Esophagus squamous epithelium (tissue), 5 donors: Measurements from ENCODE around the gene GIMAP6. TPM values are rescaled to one million over a fixed set of nuclear protein-coding genes. Genes with fewer than 3 reads are reported as not detected.
"Not testable (repeated sequence)": the region's sequence is repeated elsewhere in the genome, so short reads cannot be mapped to it uniquely, and the experiment has no call there.

ENCODE experiments used
- DNase-seq: peaks from one replicate; lab custom pipeline; 2025; lab: John Stamatoyannopoulos, UW
- H3K27ac ChIP-seq, 4 donors: fragments of 200-600 bp; sonication (generic); one replicate each; pipeline ENCODE4 v1.5.1; 2016 to 2019; ENCODE audit warnings: mild to moderate bottlenecking in 1 of 4
- H3K27me3 ChIP-seq, 4 donors: fragments of 200-600 bp; sonication (generic); 1 replicate in 3 of 4; 2 replicates in 1 of 4; pipeline versions ENCODE4 v1.5.1 to v1.6.0; 2017 to 2021; ENCODE audit warnings: antibody characterized with exemption in 1 of 4
- H3K36me3 ChIP-seq, 3 donors: fragments of 200-600 bp; sonication (generic); one replicate each; pipeline ENCODE4 v1.5.1; 2016 to 2019
- H3K4me1 ChIP-seq, 3 donors: fragments of 200-600 bp; sonication (generic); one replicate each; pipeline ENCODE4 v1.5.1; 2017 to 2019
- H3K4me3 ChIP-seq, 4 donors: fragments of 200-600 bp; sonication (generic); 1 replicate in 3 of 4; 2 replicates in 1 of 4; pipeline ENCODE4 v1.5.1; 2016 to 2019; ENCODE audit warnings: mild to moderate bottlenecking in 2 of 4, moderate library complexity in 1 of 4
- H3K9me3 ChIP-seq, 3 donors: fragments of 200-600 bp; sonication (generic); one replicate each; pipeline ENCODE4 v1.5.1; 2016 to 2019
- POLR2A ChIP-seq, 4 donors: fragments of 450-650 bp; IDR thresholded peaks; one replicate each; pipeline ENCODE4 v1.6.1; 2017; ENCODE audit warnings: antibody characterized with exemption in 4 of 4, mild to moderate bottlenecking in 4 of 4, moderate library complexity in 3 of 4
- WGBS, 2 donors: methylation state at CpG; one replicate each; pipeline ENCODE4 v1.1.5; 2018; 5-methylcytosine and 5-hydroxymethylcytosine counted together
- intact Hi-C: fragments of 100-400 bp; cut with DNase I; formaldehyde crosslinking; loops from one replicate; pipeline ENCODE4 v1.15.0; 2022
- total RNA-seq, 4 donors: library from RNA; depleted of rRNA; stranded (reverse); fragments of >200 nt; gene quantifications; one replicate each; pipeline ENCODE4 v1.1.0, GENCODE V29; 2016
- TF ChIP-seq, protein P1 (sequence below), 6 experiments: fragments of 450-650 bp in 4 of 6; fragments of 200-600 bp in 2 of 6; sonication (generic) in 2 of 6; IDR thresholded peaks; one replicate each; pipeline ENCODE4 v1.5.1; 2016 to 2019; ENCODE audit warnings: antibody characterized with exemption in 6 of 6, mild to moderate bottlenecking in 4 of 6, moderate library complexity in 4 of 6
- donor health status: DM: yes; HTN: yes; CAD: no.

GIMAP6 gene
- total RNA-seq, 4 donors from 2014 or later = 3.1 to 30.1 (median 12.9) TPM

DNA sequence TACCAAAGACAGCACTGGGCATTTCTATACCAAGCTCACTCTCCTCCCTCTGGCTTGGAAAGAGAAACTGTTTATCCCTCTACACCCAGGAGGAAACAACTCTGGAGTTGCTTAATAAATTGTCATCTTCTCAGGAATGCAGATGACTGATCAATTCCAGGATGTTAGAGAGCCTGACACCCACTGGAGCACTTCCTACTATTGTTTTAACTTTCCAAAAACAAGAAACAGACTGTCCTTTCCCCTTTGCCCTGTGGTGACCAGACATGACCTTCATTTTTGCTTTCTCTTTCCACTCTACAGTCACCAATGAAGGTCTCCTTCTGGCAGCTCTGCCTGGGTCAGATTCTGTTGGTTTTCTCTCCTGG is 45.4 kb downstream of the GIMAP6 start:
- Histone ChIP-seq H3K36me3 (no peaks in the 10 kb centered on the region), H3K27ac (peak overlapping the region; percentile 16 to 78 (median 70)), H3K27me3 (no peaks in the 10 kb centered on the region), H3K4me3 (no peak overlapping the region), H3K9me3 (no peaks in the 10 kb centered on the region), H3K4me1 (peaks cover 0 to 8% (median 0%) of the 10 kb centered on the region in 3 donors)
- TF ChIP-seq, protein P1, sequence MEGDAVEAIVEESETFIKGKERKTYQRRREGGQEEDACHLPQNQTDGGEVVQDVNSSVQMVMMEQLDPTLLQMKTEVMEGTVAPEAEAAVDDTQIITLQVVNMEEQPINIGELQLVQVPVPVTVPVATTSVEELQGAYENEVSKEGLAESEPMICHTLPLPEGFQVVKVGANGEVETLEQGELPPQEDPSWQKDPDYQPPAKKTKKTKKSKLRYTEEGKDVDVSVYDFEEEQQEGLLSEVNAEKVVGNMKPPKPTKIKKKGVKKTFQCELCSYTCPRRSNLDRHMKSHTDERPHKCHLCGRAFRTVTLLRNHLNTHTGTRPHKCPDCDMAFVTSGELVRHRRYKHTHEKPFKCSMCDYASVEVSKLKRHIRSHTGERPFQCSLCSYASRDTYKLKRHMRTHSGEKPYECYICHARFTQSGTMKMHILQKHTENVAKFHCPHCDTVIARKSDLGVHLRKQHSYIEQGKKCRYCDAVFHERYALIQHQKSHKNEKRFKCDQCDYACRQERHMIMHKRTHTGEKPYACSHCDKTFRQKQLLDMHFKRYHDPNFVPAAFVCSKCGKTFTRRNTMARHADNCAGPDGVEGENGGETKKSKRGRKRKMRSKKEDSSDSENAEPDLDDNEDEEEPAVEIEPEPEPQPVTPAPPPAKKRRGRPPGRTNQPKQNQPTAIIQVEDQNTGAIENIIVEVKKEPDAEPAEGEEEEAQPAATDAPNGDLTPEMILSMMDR (IDR thresholded peaks at IDR 0.05) = no peak
- TF ChIP-seq POLR2A (IDR thresholded peaks at IDR 0.05) = no peak
- no peak for DNase-seq
- intact Hi-C loops = no loop called here

DNA sequence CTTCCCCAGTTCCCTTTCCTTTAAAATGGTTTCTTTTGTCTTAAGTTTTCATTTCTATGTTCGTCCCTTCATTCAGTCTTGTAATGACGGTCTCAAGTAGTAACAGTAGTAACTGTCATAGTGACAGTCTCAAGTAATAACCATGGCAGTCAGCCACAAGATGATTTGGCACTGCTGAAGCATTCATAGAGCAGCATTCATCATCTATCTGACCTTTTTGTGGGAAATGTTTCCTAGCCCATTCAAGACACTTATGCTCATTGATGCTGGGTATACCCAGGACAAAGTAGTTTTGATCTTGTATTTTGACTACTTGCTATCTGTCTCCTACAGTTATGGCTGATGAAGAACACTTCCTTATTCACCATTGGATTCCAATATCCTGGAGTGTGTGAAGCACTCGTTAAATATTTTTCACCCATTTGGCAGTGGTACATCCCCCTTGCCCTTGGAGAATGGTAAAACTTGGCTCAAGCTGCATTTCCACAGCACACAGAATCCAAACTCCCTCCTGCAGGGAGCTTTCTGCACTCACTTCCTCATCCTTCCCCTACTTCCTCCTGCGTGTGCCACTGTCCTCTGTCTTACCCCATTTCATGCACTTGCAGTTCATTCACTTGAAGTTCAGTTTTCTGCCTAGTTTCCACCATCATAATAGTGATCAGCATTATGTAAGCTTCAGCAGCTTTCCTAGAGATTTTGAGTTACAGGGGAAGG is 46.0 kb downstream of the GIMAP6 start:
- H3K4me1 ChIP-seq = peaks cover 0 to 8% (median 0%) of the 10 kb centered on the region in 3 donors
- no peak for DNase-seq
- H3K27me3 ChIP-seq = no peaks in the 10 kb centered on the region
- intact Hi-C loops = no loop called here
- no peaks in the 10 kb centered on the region for H3K36me3 ChIP-seq
- peak overlapping the region in 3 of 4 donors; percentile 67 to 78 (median 72) for H3K27ac ChIP-seq
- no peak overlapping the region for H3K4me3 ChIP-seq
- TF ChIP-seq, protein P1 (IDR thresholded peaks at IDR 0.05) = no peak
- no peak for TF ChIP-seq POLR2A (IDR thresholded peaks at IDR 0.05)
- 52 to 58% methylated on average over 4 of the region's 4 CpGs for WGBS, 2 donors
- H3K9me3 ChIP-seq = peaks cover 0 to under 1% (median 0%) of the 10 kb centered on the region in 3 donors

DNA sequence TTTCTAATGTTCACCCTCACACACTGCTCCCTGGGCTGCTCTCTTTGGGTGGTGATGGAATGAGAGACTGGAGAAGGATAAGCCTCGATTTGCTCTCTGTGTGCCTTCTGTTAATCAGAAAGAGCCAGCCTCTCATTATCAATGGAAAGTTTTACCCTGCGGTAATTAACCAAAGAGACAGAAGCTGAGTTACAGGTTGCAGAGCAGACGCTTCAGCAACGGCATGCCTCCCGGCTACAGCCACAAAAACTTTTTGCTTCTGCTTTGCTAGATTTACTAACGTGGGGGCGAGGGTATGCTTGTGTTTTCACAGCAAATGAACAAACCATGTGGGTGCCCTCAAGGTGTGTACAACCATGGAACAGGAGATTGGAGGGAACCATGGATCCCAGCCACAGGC is 47.0 kb downstream of the GIMAP6 start:
- Histone ChIP-seq H3K4me1 (peaks cover 0 to 8% (median 0%) of the 10 kb centered on the region in 3 donors), H3K27ac (peak overlapping the region in 3 of 4 donors; percentile 38 to 78 (median 72)), H3K36me3 (no peaks in the 10 kb centered on the region), H3K27me3 (no peaks in the 10 kb centered on the region), H3K9me3 (peaks cover 0 to 7% (median 0%) of the 10 kb centered on the region in 3 donors), H3K4me3 (no peak overlapping the region)
- TF ChIP-seq POLR2A (IDR thresholded peaks at IDR 0.05) = no peak
- TF ChIP-seq, protein P1 (IDR thresholded peaks at IDR 0.05) = no peak
- intact Hi-C loops = no loop called here
- WGBS, 2 donors = 73 to 85% methylated on average over 3 to 5 of the region's 7 CpGs
- DNase-seq = no peak

DNA sequence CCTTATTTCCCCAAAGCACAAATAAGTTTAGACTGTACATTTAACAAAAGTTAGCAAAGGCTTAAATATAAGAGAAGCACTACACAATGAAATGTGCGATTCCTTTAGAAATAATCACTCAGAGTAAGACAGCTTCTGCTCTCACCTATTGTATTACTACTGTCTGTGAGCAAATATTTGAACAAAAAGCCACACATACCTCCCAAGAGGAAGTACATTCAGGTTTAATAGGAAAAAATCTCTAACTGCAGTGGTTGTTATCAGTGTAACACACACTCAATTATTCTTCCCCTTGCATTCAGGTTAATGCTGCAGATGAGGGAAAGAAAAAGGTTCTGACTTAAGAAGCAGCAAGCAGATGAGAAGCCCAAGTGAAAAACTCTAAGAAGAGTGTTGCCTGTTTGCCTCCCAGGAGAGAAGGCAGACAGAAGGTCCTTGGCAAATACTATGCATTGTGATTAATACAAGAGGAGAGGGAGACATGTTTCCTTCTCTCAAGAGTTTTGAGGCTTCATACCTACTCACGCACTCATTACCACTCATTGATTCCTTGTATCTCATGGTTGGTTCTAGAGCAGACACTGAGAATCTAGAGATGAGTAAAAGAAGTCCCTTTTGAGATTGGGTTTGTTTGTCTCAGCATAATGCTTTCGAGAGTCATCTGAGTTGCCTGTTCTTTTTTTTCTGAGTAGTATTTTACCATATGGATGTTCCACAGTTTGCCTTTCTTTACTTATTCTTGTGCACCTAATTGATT is 51.4 kb downstream of the GIMAP6 start:
- Histone ChIP-seq H3K36me3 (no peaks in the 10 kb centered on the region), H3K4me1 (peaks cover 0 to 2% (median 0%) of the 10 kb centered on the region in 3 donors), H3K4me3 (no peak overlapping the region), H3K27me3 (no peaks in the 10 kb centered on the region), H3K9me3 (peaks cover 0 to 7% (median 0%) of the 10 kb centered on the region in 3 donors), H3K27ac (no peak overlapping the region)
- intact Hi-C loops = no loop called here
- 60 to 64% methylated on average over 3 of the region's 3 CpGs for WGBS, 2 donors
- TF ChIP-seq POLR2A (IDR thresholded peaks at IDR 0.05) = no peak
- TF ChIP-seq, protein P1 (IDR thresholded peaks at IDR 0.05) = no peak
- no peak for DNase-seq

DNA sequence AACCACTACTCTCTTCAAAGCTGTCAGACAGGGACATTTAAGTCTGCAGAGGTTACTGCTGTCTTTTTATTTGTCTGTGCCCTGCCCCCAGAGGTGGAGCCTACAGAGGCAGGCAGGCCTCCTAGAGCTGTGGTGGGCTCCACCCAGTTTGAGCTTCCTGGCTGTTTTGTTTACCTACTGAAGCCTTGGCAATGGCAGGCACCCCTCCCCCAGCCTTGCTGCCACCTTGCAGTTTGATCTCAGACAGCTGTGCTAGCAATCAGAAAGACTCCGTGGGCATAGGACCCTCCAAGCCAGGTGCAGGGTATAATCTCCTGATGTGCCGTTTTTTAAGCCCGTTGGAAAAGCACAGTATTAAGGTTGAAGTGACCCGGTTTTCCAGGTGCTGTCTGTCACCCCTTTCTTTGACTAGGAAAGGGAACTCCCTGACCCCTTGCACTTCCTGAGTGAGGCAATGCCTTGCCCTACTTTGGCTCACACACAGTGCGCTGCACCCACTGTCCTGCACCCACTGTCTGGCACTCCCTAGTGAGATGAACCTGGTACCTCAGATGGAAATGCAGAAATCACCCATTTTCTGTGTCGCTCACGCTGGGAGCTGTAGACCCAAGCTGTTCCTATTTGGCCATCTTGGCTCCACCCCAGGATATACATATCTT is 52.1 kb downstream of the GIMAP6 start:
- H3K9me3 ChIP-seq, H3K27ac ChIP-seq, H3K27me3 ChIP-seq, H3K36me3 ChIP-seq, DNase-seq, H3K4me3 ChIP-seq, intact Hi-C loops, H3K4me1 ChIP-seq: not testable (repeated sequence)
- WGBS, 2 donors = 66 to 81% methylated on average over 3 to 5 of the region's 7 CpGs

Other genes starting within 250 kb of the GIMAP6 start
- gene GIMAP8, start 181.8 kb downstream of the GIMAP6 start, total RNA-seq = 10 to 100 TPM in 1 of 4 donors, 1 to 10 TPM in 1, under 1 TPM in 2; 0.38 to 12.2 (median 2.4) TPM
- gene GIMAP7, start 117.5 kb downstream of the GIMAP6 start, total RNA-seq = 10 to 100 TPM in 1 of 4 donors, 1 to 10 TPM in 2, under 1 TPM in 1; 0.64 to 18.1 (median 3.3) TPM
- gene GIMAP4, start 65.0 kb downstream of the GIMAP6 start, total RNA-seq = 10 to 100 TPM in 2 of 4 donors, 1 to 10 TPM in 2; 2.1 to 23.7 (median 12.1) TPM
- gene GIMAP2, start 53.3 kb upstream of the GIMAP6 start, total RNA-seq = 10 to 100 TPM in 1 of 4 donors, 1 to 10 TPM in 2, under 1 TPM in 1; 0.72 to 12.4 (median 5.6) TPM
- gene GIMAP1, start 84.2 kb upstream of the GIMAP6 start, total RNA-seq = 1 to 10 TPM in 3 of 4 donors, under 1 TPM in 1; 0.97 to 9.3 (median 4.8) TPM
- 10 to 100 TPM in 2 of 4 donors, 1 to 10 TPM in 1, under 1 TPM in 1; 0.15 to 29.4 (median 8.2) TPM for gene GIMAP5, start 105.0 kb upstream of the GIMAP6 start, total RNA-seq
- 10 to 100 TPM in 2 of 4 donors, 1 to 10 TPM in 2; 3.3 to 54.9 (median 12.4) TPM for gene TMEM176B, start 168.0 kb upstream of the GIMAP6 start, total RNA-seq
- 10 to 100 TPM in 2 of 4 donors, 1 to 10 TPM in 2; 2.5 to 35.5 (median 10.7) TPM for gene TMEM176A, start 168.4 kb upstream of the GIMAP6 start, total RNA-seq
- 1 to 10 TPM in 2 of 4 donors, under 1 TPM in 2; 0.26 to 4.4 (median 1.4) TPM for gene AOC1, start 220.1 kb upstream of the GIMAP6 start, total RNA-seq